GM12891 (cell line): Measurements from ENCODE around the gene PLPPR1.

Experiments
- POLR2A ChIP-seq: IDR thresholded peaks from 2 replicates; pipeline ENCODE4 v1.6.1; 2011; ENCODE audit warnings: low read depth, low read length, control low read depth
- POLR2AphosphoS5 ChIP-seq: IDR thresholded peaks from 2 replicates; pipeline ENCODE4 v1.6.1; 2011; ENCODE audit warnings: low read depth, low read length, control low read depth

GRCh38 chr9:101323129-101323528 is 294.6 kb downstream of the PLPPR1 start:
- no peak for TF ChIP-seq POLR2AphosphoS5
- TF ChIP-seq POLR2A: no peak
